Activated CD4-positive, alpha-beta T cell treated with anti-CD3 and anti-CD28 coated beads, Interleukin-2, amount 10 ng/mL, durations not matched to agents 7 days and 5 days (primary cell): Measurements from ENCODE around the gene FAM186B. TPM values are rescaled to one million over a fixed set of nuclear protein-coding genes. Genes with fewer than 3 reads are reported as not detected.

ENCODE experiments used
- CTCF ChIA-PET: fragments of 350-600 bp; sonication (Branson Sonifier 250); formaldehyde crosslinking; loops from one replicate; lab custom pipeline; 2021; ENCODE audit warnings: antibody characterized with exemption; lab: Charles Lee
- POLR2A ChIA-PET: fragments of 350-600 bp; sonication (Branson Sonifier 250); formaldehyde crosslinking; loops from one replicate; lab custom pipeline; 2021; ENCODE audit warnings: antibody characterized with exemption; lab: Charles Lee
- DNase-seq: peaks from one replicate; pipeline ENCODE4 v3.0.0-alpha.2; 2020
- H3K27ac Mint-ChIP-seq: one replicate; pipeline ENCODE4 v1.8.0; 2021; ENCODE audit warnings: mild to moderate bottlenecking, moderate library complexity, mixed read lengths
- H3K27me3 Mint-ChIP-seq: one replicate; pipeline ENCODE4 v1.8.0; 2021; ENCODE audit warnings: mixed read lengths
- H3K36me3 Mint-ChIP-seq: one replicate; pipeline ENCODE4 v1.8.0; 2021; ENCODE audit warnings: low read depth, mixed read lengths
- H3K4me1 Mint-ChIP-seq: one replicate; pipeline ENCODE4 v1.8.0; 2021; ENCODE audit warnings: mixed read lengths
- H3K4me3 Mint-ChIP-seq: one replicate; pipeline ENCODE4 v1.8.0; 2021; ENCODE audit warnings: mild to moderate bottlenecking, moderate library complexity, mixed read lengths
- H3K9me3 Mint-ChIP-seq: one replicate; pipeline ENCODE4 v1.8.0; 2021; ENCODE audit warnings: mixed read lengths
- total RNA-seq, 2 experiments: library from RNA; stranded (reverse); gene quantifications; one replicate each; pipeline ENCODE4 v1.2.3, GENCODE V29; 2021

FAM186B gene
- total RNA-seq, 2 experiments from 2014 or later, result 0.15 TPM

GRCh38 chr12:49645146-49646039, 40.0 kb upstream of the FAM186B start:
- Mint-ChIP-seq H3K4me3 (no peak overlapping the region), H3K27me3 (no peaks in the 10 kb centered on the region), H3K4me1 (peaks cover 40% of the 10 kb centered on the region), H3K27ac (peak overlapping the region; percentile 87), H3K36me3 (peaks cover 40% of the 10 kb centered on the region), H3K9me3 (no peaks in the 10 kb centered on the region)
- ChIA-PET POLR2A (no interaction called here), CTCF (interaction anchor here (0.6 to 6.2 kb wide), 14 partner anchors 8 to 285 kb away, joined by 3 to 44 read pairs (median 6); partner anchors contain the start of genes FMNL3 and TMBIM6)
- DNase-seq, result no peak

- no peaks in the 10 kb centered on the region for H3K27me3 Mint-ChIP-seq
- peaks cover 40% of the 10 kb centered on the region for H3K4me1 Mint-ChIP-seq
- H3K27ac Mint-ChIP-seq, result peak overlapping the region; percentile 87
- ChIA-PET CTCF (interaction anchor here (0.7 to 6.2 kb wide), 12 partner anchors 8 to 182 kb away, joined by 3 to 44 read pairs (median 6); partner anchors contain the start of genes FMNL3 and TMBIM6), POLR2A (no interaction called here)
- no peak overlapping the region for H3K4me3 Mint-ChIP-seq
- H3K36me3 Mint-ChIP-seq, result peaks cover 34% of the 10 kb centered on the region
- no peaks in the 10 kb centered on the region for H3K9me3 Mint-ChIP-seq
- peak; percentile 87 for DNase-seq
These were observed 39.2 kb upstream of the FAM186B start for GRCh38 chr12:49644620-49644994.

GRCh38 chr12:49643961-49644619, 38.7 kb upstream of the FAM186B start:
- no peaks in the 10 kb centered on the region for H3K9me3 Mint-ChIP-seq
- no peak for DNase-seq
- H3K4me1 Mint-ChIP-seq, result peaks cover 38% of the 10 kb centered on the region
- H3K27me3 Mint-ChIP-seq, result no peaks in the 10 kb centered on the region
- peak overlapping the region; percentile 87 for H3K27ac Mint-ChIP-seq
- H3K4me3 Mint-ChIP-seq, result no peak overlapping the region
- CTCF ChIA-PET, result interaction anchor here (0.7 to 6.2 kb wide), 12 partner anchors 11 to 182 kb away, joined by 3 to 44 read pairs (median 6); partner anchors contain the start of genes FMNL3 and TMBIM6
- peaks cover 31% of the 10 kb centered on the region for H3K36me3 Mint-ChIP-seq
- POLR2A ChIA-PET, result no interaction called here

GRCh38 chr12:49643135-49643534, 37.7 kb upstream of the FAM186B start:
- Mint-ChIP-seq H3K4me3 (no peak overlapping the region), H3K36me3 (peaks cover 23% of the 10 kb centered on the region), H3K27ac (no peak overlapping the region), H3K27me3 (no peaks in the 10 kb centered on the region), H3K9me3 (no peaks in the 10 kb centered on the region), H3K4me1 (peaks cover 28% of the 10 kb centered on the region)
- ChIA-PET CTCF (interaction anchor here (1.0 to 6.2 kb wide), 6 partner anchors 14 to 183 kb away, joined by 3 to 44 read pairs (median 11); partner anchors contain the start of genes FMNL3 and TMBIM6), POLR2A (no interaction called here)
- DNase-seq, result no peak

- no peaks in the 10 kb centered on the region for H3K9me3 Mint-ChIP-seq
- no peak for DNase-seq
- H3K4me1 Mint-ChIP-seq, result peaks cover 25% of the 10 kb centered on the region
- H3K36me3 Mint-ChIP-seq, result peaks cover 20% of the 10 kb centered on the region
- POLR2A ChIA-PET, result no interaction called here
- CTCF ChIA-PET, result interaction anchor here (1.8 to 3.6 kb wide), 3 partner anchors 13 to 68 kb away, joined by 6 to 31 read pairs (median 8); partner anchors contain the start of gene PRPF40B
- no peak overlapping the region for H3K4me3 Mint-ChIP-seq
- no peak overlapping the region for H3K27ac Mint-ChIP-seq
- H3K27me3 Mint-ChIP-seq, result no peaks in the 10 kb centered on the region
These were observed 36.9 kb upstream of the FAM186B start for GRCh38 chr12:49642370-49642802.

GRCh38 chr12:49641748-49642369, 36.4 kb upstream of the FAM186B start:
- POLR2A ChIA-PET, result no interaction called here

GRCh38 chr12:49636979-49637755, 31.7 kb upstream of the FAM186B start:
- DNase-seq, result peak; percentile 78
- ChIA-PET POLR2A (interaction anchor here (0.6 to 1.1 kb wide), 2 partner anchors 37 to 105 kb away, joined by 3 to 4 read pairs; no protein-coding TSS in a partner anchor), CTCF (interaction anchor here (0.6 to 4.3 kb wide), 23 partner anchors 8 to 240 kb away, joined by 3 to 22 read pairs (median 5); partner anchors contain the start of genes FMNL3, PRPF40B and TMBIM6)
- Mint-ChIP-seq H3K36me3 (no peaks in the 10 kb centered on the region), H3K27me3 (no peaks in the 10 kb centered on the region), H3K27ac (peak overlapping the region; percentile 58), H3K4me3 (no peak overlapping the region), H3K4me1 (peaks cover 12% of the 10 kb centered on the region), H3K9me3 (no peaks in the 10 kb centered on the region)

More at GRCh38 chr12:49641748-49642369, 36.4 kb upstream of the FAM186B start:
- no peak for DNase-seq
- H3K4me3 Mint-ChIP-seq, result no peak overlapping the region
- peaks cover 19% of the 10 kb centered on the region for H3K36me3 Mint-ChIP-seq
- no peaks in the 10 kb centered on the region for H3K27me3 Mint-ChIP-seq
- H3K9me3 Mint-ChIP-seq, result no peaks in the 10 kb centered on the region
- CTCF ChIA-PET, result interaction anchor here (1.0 to 2.8 kb wide), 5 partner anchors 12 to 67 kb away, joined by 3 to 9 read pairs (median 6); partner anchors contain the start of gene PRPF40B
- no peak overlapping the region for H3K27ac Mint-ChIP-seq
- peaks cover 26% of the 10 kb centered on the region for H3K4me1 Mint-ChIP-seq

GRCh38 chr12:49636574-49636973, 31.1 kb upstream of the FAM186B start:
- Mint-ChIP-seq H3K4me1 (peaks cover 12% of the 10 kb centered on the region), H3K27me3 (no peaks in the 10 kb centered on the region), H3K9me3 (no peaks in the 10 kb centered on the region), H3K4me3 (no peak overlapping the region), H3K36me3 (no peaks in the 10 kb centered on the region), H3K27ac (no peak overlapping the region)
- DNase-seq, result no peak
- ChIA-PET CTCF (interaction anchor here (0.7 to 4.3 kb wide), 19 partner anchors 8 to 122 kb away, joined by 3 to 22 read pairs (median 5); partner anchors contain the start of genes FMNL3, PRPF40B and TMBIM6), POLR2A (interaction anchor here (1.1 kb wide), 1 partner anchor 105 kb away, joined by 4 read pairs; no protein-coding TSS in a partner anchor)

- Mint-ChIP-seq H3K4me1 (peaks cover 12% of the 10 kb centered on the region), H3K9me3 (no peaks in the 10 kb centered on the region), H3K4me3 (no peak overlapping the region), H3K36me3 (no peaks in the 10 kb centered on the region), H3K27ac (no peak overlapping the region), H3K27me3 (no peaks in the 10 kb centered on the region)
- POLR2A ChIA-PET, result no interaction called here
- DNase-seq, result no peak
- CTCF ChIA-PET, result interaction anchor here (0.6 to 4.3 kb wide), 11 partner anchors 7 to 275 kb away, joined by 3 to 22 read pairs (median 5); partner anchors contain the start of genes FMNL3, PRPF40B and TMBIM6
These were observed 30.2 kb upstream of the FAM186B start for GRCh38 chr12:49635656-49636055.

GRCh38 chr12:49635036-49635435, 29.6 kb upstream of the FAM186B start:
- Mint-ChIP-seq H3K27me3 (no peaks in the 10 kb centered on the region), H3K27ac (no peak overlapping the region), H3K36me3 (no peaks in the 10 kb centered on the region), H3K4me3 (no peak overlapping the region), H3K4me1 (peaks cover 12% of the 10 kb centered on the region), H3K9me3 (no peaks in the 10 kb centered on the region)
- ChIA-PET POLR2A (no interaction called here), CTCF (interaction anchor here (0.7 to 3.9 kb wide), 7 partner anchors 12 to 106 kb away, joined by 3 to 20 read pairs (median 5); partner anchors contain the start of genes FMNL3, PRPF40B and TMBIM6)
- no peak for DNase-seq

- Mint-ChIP-seq H3K9me3 (no peaks in the 10 kb centered on the region), H3K4me3 (no peak overlapping the region), H3K4me1 (peaks cover 12% of the 10 kb centered on the region), H3K27ac (no peak overlapping the region), H3K27me3 (no peaks in the 10 kb centered on the region), H3K36me3 (no peaks in the 10 kb centered on the region)
- ChIA-PET CTCF (interaction anchor here (1.4 to 2.4 kb wide), 5 partner anchors 10 to 123 kb away, joined by 3 to 8 read pairs (median 8); partner anchors contain the start of genes PRPF40B and TMBIM6), POLR2A (no interaction called here)
- no peak for DNase-seq
These were observed 28.4 kb upstream of the FAM186B start for GRCh38 chr12:49633703-49634345.
